Measurements from ENCODE around the gene DDX4.
"Not testable (repeated sequence)": the region's sequence is repeated elsewhere in the genome, so short reads cannot be mapped to it uniquely, and the experiment has no call there.

Gene DDX4

GRCh38 chr5:55712023-55712859 is 25.6 kb upstream of the DDX4 start, which contains the start of gene SLC38A9:
TSS of gene SLC38A9 (minus strand) at chr5:55712324. CDS start at chr5:55697958, 14,366 bp downstream.
- DNase-seq (ENCODE audit: low read depth in 2 of 2), result peak; percentile 94 to 95
- TF ChIP-seq, protein P1, sequence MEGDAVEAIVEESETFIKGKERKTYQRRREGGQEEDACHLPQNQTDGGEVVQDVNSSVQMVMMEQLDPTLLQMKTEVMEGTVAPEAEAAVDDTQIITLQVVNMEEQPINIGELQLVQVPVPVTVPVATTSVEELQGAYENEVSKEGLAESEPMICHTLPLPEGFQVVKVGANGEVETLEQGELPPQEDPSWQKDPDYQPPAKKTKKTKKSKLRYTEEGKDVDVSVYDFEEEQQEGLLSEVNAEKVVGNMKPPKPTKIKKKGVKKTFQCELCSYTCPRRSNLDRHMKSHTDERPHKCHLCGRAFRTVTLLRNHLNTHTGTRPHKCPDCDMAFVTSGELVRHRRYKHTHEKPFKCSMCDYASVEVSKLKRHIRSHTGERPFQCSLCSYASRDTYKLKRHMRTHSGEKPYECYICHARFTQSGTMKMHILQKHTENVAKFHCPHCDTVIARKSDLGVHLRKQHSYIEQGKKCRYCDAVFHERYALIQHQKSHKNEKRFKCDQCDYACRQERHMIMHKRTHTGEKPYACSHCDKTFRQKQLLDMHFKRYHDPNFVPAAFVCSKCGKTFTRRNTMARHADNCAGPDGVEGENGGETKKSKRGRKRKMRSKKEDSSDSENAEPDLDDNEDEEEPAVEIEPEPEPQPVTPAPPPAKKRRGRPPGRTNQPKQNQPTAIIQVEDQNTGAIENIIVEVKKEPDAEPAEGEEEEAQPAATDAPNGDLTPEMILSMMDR (IDR thresholded peaks at IDR 0.05; ENCODE audit: low read depth, low read length), result no peak
- H3K4me3 ChIP-seq (replicated peaks in 1 of 2; ENCODE audit: low read depth in 2 of 2, low read length in 2 of 2), result peak within 1 kb of the TSS; percentile 92 to 96

GRCh38 chr5:55713871-55714270 is 24.0 kb upstream of the DDX4 start:
- no peak overlapping the region for H3K4me3 ChIP-seq (replicated peaks in 1 of 2; ENCODE audit: low read depth in 2 of 2, low read length in 2 of 2)
- no peak for DNase-seq (ENCODE audit: low read depth in 2 of 2)
- TF ChIP-seq, protein P1 (IDR thresholded peaks at IDR 0.05; ENCODE audit: low read depth, low read length), result no peak

- H3K4me3 ChIP-seq (replicated peaks in 1 of 2; ENCODE audit: low read depth in 2 of 2, low read length in 2 of 2), result no peak overlapping the region
- no peak for DNase-seq (ENCODE audit: low read depth in 2 of 2)
- TF ChIP-seq, protein P1 (IDR thresholded peaks at IDR 0.05; ENCODE audit: low read depth, low read length), result no peak
These were observed 23.5 kb upstream of the DDX4 start for GRCh38 chr5:55714339-55714738.

GRCh38 chr5:55714749-55715148 is 23.1 kb upstream of the DDX4 start:
- no peak overlapping the region for H3K4me3 ChIP-seq (replicated peaks in 1 of 2; ENCODE audit: low read depth in 2 of 2, low read length in 2 of 2)
- DNase-seq (ENCODE audit: low read depth in 2 of 2), result no peak
- TF ChIP-seq, protein P1 (IDR thresholded peaks at IDR 0.05; ENCODE audit: low read depth, low read length), result no peak

- no peak for DNase-seq (ENCODE audit: low read depth in 2 of 2)
- no peak overlapping the region for H3K4me3 ChIP-seq (replicated peaks in 1 of 2; ENCODE audit: low read depth in 2 of 2, low read length in 2 of 2)
- TF ChIP-seq, protein P1 (IDR thresholded peaks at IDR 0.05; ENCODE audit: low read depth, low read length), result no peak
These were observed 22.3 kb upstream of the DDX4 start for GRCh38 chr5:55715519-55716078.

DNA sequence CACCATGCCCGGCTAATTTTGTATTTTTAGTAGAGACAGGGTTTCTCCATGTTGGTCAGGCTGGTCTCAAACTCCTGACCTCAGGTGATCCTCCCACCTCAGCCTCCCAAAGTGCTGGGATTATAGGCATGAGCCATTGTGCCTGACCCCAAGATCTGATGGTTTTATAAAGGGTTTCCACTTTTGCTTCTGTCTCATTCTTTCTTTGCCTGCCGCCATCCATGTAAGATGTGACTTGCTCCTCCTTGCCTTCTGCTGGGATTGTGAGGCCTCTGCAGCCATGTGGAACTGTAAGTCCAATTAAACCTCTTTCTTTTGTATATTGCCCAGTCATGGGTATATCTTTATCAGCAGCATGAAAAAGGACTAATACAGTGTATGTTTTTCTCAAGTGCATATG is 18.8 kb upstream of the DDX4 start:
- DNase-seq (ENCODE audit: low read depth in 2 of 2); H3K4me3 ChIP-seq (replicated peaks in 1 of 2; ENCODE audit: low read depth in 2 of 2, low read length in 2 of 2): not testable (repeated sequence)

GRCh38 chr5:55720188-55720703 is 17.6 kb upstream of the DDX4 start:
- no peak for DNase-seq (ENCODE audit: low read depth in 2 of 2)
- H3K4me3 ChIP-seq (replicated peaks in 1 of 2; ENCODE audit: low read depth in 2 of 2, low read length in 2 of 2), result no peak overlapping the region
- TF ChIP-seq, protein P1 (IDR thresholded peaks at IDR 0.05; ENCODE audit: low read depth, low read length), result no peak

Measured in cardiac fibroblast (primary cell).